OCI-LY7 (cell line): ENCODE data around the gene LCA5.

Experiments
- CTCF ChIP-seq: fragments of 200-600 bp; sonication (generic); conservative IDR thresholded peaks from 2 replicates; pipeline ENCODE4 v1.5.1; 2014; ENCODE audit warnings: mild to moderate bottlenecking, antibody characterized with exemption, low read length, moderate library complexity, mixed read lengths
- EZH2phosphoT487 ChIP-seq: fragments of 200-600 bp; sonication (generic); IDR thresholded peaks from 2 replicates; pipeline ENCODE4 v1.6.1; 2018; ENCODE audit warnings: low read depth, borderline replicate concordance, mild to moderate bottlenecking, mixed run types, antibody characterized with exemption, low read length, moderate library complexity, mixed read lengths

- TF ChIP-seq CTCF (no peak), EZH2phosphoT487 (no peak)
Measured at GRCh38 chr6:79515436-79515835, 21.8 kb downstream of the LCA5 start.
